HEK293 (cell line): ENCODE results near the gene NCKAP1.
A peak's percentile ranks its signal among the peaks of the same experiment; 100 is the strongest.

Experiments
- CTCF ChIA-PET: fragments of 350-600 bp; formaldehyde crosslinking; extraction: SDS; loops from one replicate; lab custom pipeline; 2021; ENCODE audit warnings: antibody characterized with exemption; lab: Yijun Ruan, JAX
- POLR2A ChIA-PET: fragments of 300-600 bp; formaldehyde crosslinking; extraction: SDS; loops from one replicate; lab custom pipeline; 2020; ENCODE audit warnings: antibody characterized with exemption, inconsistent platforms; lab: Yijun Ruan, JAX
- H3K27ac ChIP-seq: fragments of 200-500 bp; sonication (Bioruptor generic); 2 replicates; pipeline ENCODE4 v1.5.1; 2014; ENCODE audit warnings: low read depth, low read length, control low read depth, inconsistent platforms; ENCODE audit errors: extremely low read depth
- H3K36me3 ChIP-seq, 2 experiments: fragments of 200-500 bp in 1 of 2; sonication (Bioruptor generic) in 1 of 2; 1 replicate in 1 of 2; 2 replicates in 1 of 2; pipeline ENCODE4 v1.5.1; 2014 to 2017; ENCODE audit warnings: inconsistent platforms in 2 of 2, low read length in 2 of 2; ENCODE audit not compliant: control insufficient read depth in 2 of 2, insufficient read depth in 1 of 2
- H3K4me1 ChIP-seq: fragments of 200-500 bp; sonication (Bioruptor generic); 2 replicates; pipeline ENCODE4 v1.5.1; 2014; ENCODE audit warnings: mild to moderate bottlenecking, low read length, inconsistent platforms; ENCODE audit not compliant: control insufficient read depth, insufficient read depth
- H3K4me3 ChIP-seq: 2 replicates; pipeline ENCODE4 v1.5.1; 2011; ENCODE audit warnings: low read depth, mild to moderate bottlenecking, control low read depth, low read length, moderate library complexity
- H3K9me3 ChIP-seq: fragments of 200-500 bp; sonication (Bioruptor generic); 2 replicates; pipeline ENCODE4 v1.5.1; 2014; ENCODE audit warnings: low read depth, low read length, inconsistent platforms; ENCODE audit not compliant: control insufficient read depth, insufficient read depth
- INSM2 ChIP-seq: fragments of 450-650 bp; formaldehyde crosslinking; IDR thresholded peaks from 2 replicates; pipeline ENCODE4 v1.5.1; 2016; ENCODE audit warnings: missing biosample characterization, missing genetic modification characterization
- KLF16 ChIP-seq: fragments of 450-650 bp; formaldehyde crosslinking; IDR thresholded peaks from 2 replicates; pipeline ENCODE4 v1.5.1; 2017; ENCODE audit warnings: missing biosample characterization, missing genetic modification characterization
- KLF17 ChIP-seq: fragments of 450-650 bp; formaldehyde crosslinking; IDR thresholded peaks from 2 replicates; pipeline ENCODE4 v1.5.1; 2016; ENCODE audit warnings: missing biosample characterization, missing genetic modification characterization
- KLF9 ChIP-seq: fragments of 450-650 bp; formaldehyde crosslinking; IDR thresholded peaks from 2 replicates; pipeline ENCODE4 v1.5.1; 2016; ENCODE audit warnings: missing biosample characterization, missing genetic modification characterization, low read depth
- PRDM1 ChIP-seq: fragments of 450-650 bp; formaldehyde crosslinking; IDR thresholded peaks from 2 replicates; pipeline ENCODE4; 2016; ENCODE audit warnings: missing biosample characterization, missing genetic modification characterization
- ZBTB6 ChIP-seq: fragments of 450-650 bp; formaldehyde crosslinking; IDR thresholded peaks from 2 replicates; pipeline ENCODE4 v1.5.1; 2017; ENCODE audit warnings: missing biosample characterization, missing genetic modification characterization
- ZNF24 ChIP-seq: fragments of 450-650 bp; formaldehyde crosslinking; IDR thresholded peaks from 2 replicates; pipeline ENCODE4 v1.5.1; 2016; ENCODE audit warnings: missing biosample characterization, missing genetic modification characterization
- ZNF350 ChIP-seq: fragments of 450-650 bp; formaldehyde crosslinking; IDR thresholded peaks from 2 replicates; pipeline ENCODE4 v1.5.0; 2017; ENCODE audit warnings: missing biosample characterization, mild to moderate bottlenecking, missing genetic modification characterization
- ZNF416 ChIP-seq: fragments of 450-650 bp; formaldehyde crosslinking; IDR thresholded peaks from 2 replicates; pipeline ENCODE4 v1.5.1; 2016; ENCODE audit warnings: missing biosample characterization, missing genetic modification characterization
- ZNF560 ChIP-seq: fragments of 450-650 bp; formaldehyde crosslinking; IDR thresholded peaks from 2 replicates; pipeline ENCODE4 v1.5.1; 2017; ENCODE audit warnings: missing biosample characterization, missing genetic modification characterization, borderline replicate concordance
- ZNF692 ChIP-seq: fragments of 450-650 bp; formaldehyde crosslinking; IDR thresholded peaks from 2 replicates; pipeline ENCODE4 v1.5.1; 2016; ENCODE audit warnings: missing biosample characterization, missing genetic modification characterization
- TF ChIP-seq, protein P1 (sequence below): fragments of 450-650 bp; formaldehyde crosslinking; IDR thresholded peaks from 2 replicates; pipeline ENCODE4 v1.5.1; 2016; ENCODE audit warnings: missing biosample characterization, missing genetic modification characterization
- TF ChIP-seq, protein P2 (sequence below): fragments of 450-650 bp; formaldehyde crosslinking; IDR thresholded peaks from 2 replicates; pipeline ENCODE4 v1.5.1; 2016; ENCODE audit warnings: missing biosample characterization, missing genetic modification characterization
- TF ChIP-seq, protein P3 (sequence below): fragments of 450-650 bp; formaldehyde crosslinking; IDR thresholded peaks from 2 replicates; pipeline ENCODE4 v1.5.1; 2017; ENCODE audit warnings: missing biosample characterization, missing genetic modification characterization

Gene NCKAP1

GRCh38 chr2:183035954-183036669 is 2.1 kb downstream of the NCKAP1 start:
- H3K36me3 ChIP-seq = no peaks in the 10 kb centered on the region
- H3K4me3 ChIP-seq = peak overlapping the region; percentile 91
- no peaks in the 10 kb centered on the region for H3K9me3 ChIP-seq
- H3K4me1 ChIP-seq = peaks cover 11% of the 10 kb centered on the region; the same call in 1 of the 2 replicates
- CTCF ChIA-PET = interaction anchor here (0.6 kb wide), 1 partner anchor 247 kb away, joined by 3 read pairs; no protein-coding TSS in a partner anchor
- no peak overlapping the region for H3K27ac ChIP-seq
- TF ChIP-seq ZNF560 (tag by site-specific recombination) (no peak), KLF17 (tag by site-specific recombination) (no peak), KLF9 (no peak), ZNF692 (tag by site-specific recombination) (no peak), KLF16 (tag by site-specific recombination) (no peak), INSM2 (no peak), ZNF350 (tag by site-specific recombination) (no peak), PRDM1 (tag by site-specific recombination) (peak; percentile 70; the same call in 1 of the 2 replicates), ZNF416 (tag by site-specific recombination) (no peak), ZBTB6 (tag by site-specific recombination) (no peak)
- TF ChIP-seq, protein P1, sequence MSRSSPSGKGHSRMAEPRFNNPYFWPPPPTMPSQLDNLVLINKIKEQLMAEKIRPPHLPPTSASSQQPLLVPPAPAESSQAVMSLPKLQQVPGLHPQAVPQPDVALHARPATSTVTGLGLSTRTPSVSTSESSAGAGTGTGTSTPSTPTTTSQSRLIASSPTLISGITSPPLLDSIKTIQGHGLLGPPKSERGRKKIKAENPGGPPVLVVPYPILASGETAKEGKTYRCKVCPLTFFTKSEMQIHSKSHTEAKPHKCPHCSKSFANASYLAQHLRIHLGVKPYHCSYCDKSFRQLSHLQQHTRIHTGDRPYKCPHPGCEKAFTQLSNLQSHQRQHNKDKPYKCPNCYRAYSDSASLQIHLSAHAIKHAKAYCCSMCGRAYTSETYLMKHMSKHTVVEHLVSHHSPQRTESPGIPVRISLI (tag by site-specific recombination) = 0 out of 2 replicates have a peak, but pooled peaks have one; percentile 16
- TF ChIP-seq, protein P2, sequence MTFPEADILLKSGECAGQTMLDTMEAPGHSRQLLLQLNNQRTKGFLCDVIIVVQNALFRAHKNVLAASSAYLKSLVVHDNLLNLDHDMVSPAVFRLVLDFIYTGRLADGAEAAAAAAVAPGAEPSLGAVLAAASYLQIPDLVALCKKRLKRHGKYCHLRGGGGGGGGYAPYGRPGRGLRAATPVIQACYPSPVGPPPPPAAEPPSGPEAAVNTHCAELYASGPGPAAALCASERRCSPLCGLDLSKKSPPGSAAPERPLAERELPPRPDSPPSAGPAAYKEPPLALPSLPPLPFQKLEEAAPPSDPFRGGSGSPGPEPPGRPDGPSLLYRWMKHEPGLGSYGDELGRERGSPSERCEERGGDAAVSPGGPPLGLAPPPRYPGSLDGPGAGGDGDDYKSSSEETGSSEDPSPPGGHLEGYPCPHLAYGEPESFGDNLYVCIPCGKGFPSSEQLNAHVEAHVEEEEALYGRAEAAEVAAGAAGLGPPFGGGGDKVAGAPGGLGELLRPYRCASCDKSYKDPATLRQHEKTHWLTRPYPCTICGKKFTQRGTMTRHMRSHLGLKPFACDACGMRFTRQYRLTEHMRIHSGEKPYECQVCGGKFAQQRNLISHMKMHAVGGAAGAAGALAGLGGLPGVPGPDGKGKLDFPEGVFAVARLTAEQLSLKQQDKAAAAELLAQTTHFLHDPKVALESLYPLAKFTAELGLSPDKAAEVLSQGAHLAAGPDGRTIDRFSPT (tag by site-specific recombination) = no peak
- POLR2A ChIA-PET = no interaction called here

GRCh38 chr2:183035298-183035953 is 2.8 kb downstream of the NCKAP1 start:
- ChIA-PET CTCF (no interaction called here), POLR2A (no interaction called here)
- no peaks in the 10 kb centered on the region for H3K9me3 ChIP-seq
- H3K36me3 ChIP-seq = no peaks in the 10 kb centered on the region
- no peak overlapping the region for H3K27ac ChIP-seq
- peak overlapping the region; percentile 91 for H3K4me3 ChIP-seq
- H3K4me1 ChIP-seq = peaks cover 11% of the 10 kb centered on the region; the same call in 1 of the 2 replicates
- TF ChIP-seq, protein P3, sequence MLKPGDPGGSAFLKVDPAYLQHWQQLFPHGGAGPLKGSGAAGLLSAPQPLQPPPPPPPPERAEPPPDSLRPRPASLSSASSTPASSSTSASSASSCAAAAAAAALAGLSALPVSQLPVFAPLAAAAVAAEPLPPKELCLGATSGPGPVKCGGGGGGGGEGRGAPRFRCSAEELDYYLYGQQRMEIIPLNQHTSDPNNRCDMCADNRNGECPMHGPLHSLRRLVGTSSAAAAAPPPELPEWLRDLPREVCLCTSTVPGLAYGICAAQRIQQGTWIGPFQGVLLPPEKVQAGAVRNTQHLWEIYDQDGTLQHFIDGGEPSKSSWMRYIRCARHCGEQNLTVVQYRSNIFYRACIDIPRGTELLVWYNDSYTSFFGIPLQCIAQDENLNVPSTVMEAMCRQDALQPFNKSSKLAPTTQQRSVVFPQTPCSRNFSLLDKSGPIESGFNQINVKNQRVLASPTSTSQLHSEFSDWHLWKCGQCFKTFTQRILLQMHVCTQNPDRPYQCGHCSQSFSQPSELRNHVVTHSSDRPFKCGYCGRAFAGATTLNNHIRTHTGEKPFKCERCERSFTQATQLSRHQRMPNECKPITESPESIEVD (tag by site-specific recombination) = peak; percentile 35; the same call in 1 of the 2 replicates
- TF ChIP-seq ZNF24 (tag by site-specific recombination) = no peak
